Activated CD4-positive, alpha-beta T cell treated with anti-CD3 and anti-CD28 coated beads, Interleukin-10, Interleukin-2, amounts not matched to agents 100 ng/mL and 50 ng/mL, durations not matched to agents 16 hours and 8 hours (primary cell): Measurements from ENCODE around the gene GRHL3.

Source experiments
- DNase-seq: peaks from one replicate; pipeline ENCODE4 v3.0.0-alpha.2; 2020

GRHL3 gene

DNA sequence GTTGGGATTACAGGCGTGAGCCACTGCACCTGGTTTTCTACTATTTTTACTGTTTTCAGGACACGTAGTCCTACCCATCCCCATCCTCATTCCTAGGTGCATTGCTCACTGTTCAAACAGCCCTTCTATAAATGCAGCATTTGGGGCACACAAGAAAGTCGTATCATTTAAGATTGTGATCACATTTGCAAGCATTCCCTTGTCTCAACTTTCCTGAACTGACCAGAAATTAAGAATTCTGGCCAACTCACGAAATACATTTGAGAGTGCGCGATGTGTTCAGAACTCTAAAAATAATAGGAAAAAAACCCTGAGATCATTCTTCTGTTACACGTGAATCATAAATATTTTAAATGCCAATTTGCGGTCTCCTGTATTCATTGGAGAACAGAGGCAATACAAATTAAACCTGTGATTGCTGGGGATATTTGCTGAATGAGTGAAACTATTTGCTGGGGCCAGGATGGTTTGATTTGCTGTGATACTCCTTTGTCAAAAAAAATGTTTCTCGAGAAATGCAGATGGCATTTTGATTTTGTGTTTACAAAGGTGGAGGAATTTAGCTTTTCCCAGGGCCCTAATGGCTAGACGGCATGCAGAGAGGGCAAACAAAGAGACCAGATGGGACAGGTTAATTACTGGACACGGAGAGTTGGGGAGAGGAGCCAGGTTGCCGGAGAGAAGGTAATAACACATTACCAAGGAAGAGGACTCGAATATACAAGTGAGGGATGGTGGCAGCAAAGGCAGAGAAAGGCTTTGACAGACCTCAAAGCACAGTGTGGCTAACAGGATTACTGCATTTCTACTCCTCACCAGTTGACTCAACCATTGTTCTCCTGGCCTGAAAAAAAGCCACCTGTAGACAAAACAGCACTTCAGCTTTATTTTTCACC is 56.0 kb downstream of the GRHL3 start:
- DNase-seq = no peak

GRCh38 chr1:24379733-24380315 is 60.7 kb downstream of the GRHL3 start:
- DNase-seq = no peak

- no peak for DNase-seq
Observed at GRCh38 chr1:24380508-24380907, 61.4 kb downstream of the GRHL3 start.

DNA sequence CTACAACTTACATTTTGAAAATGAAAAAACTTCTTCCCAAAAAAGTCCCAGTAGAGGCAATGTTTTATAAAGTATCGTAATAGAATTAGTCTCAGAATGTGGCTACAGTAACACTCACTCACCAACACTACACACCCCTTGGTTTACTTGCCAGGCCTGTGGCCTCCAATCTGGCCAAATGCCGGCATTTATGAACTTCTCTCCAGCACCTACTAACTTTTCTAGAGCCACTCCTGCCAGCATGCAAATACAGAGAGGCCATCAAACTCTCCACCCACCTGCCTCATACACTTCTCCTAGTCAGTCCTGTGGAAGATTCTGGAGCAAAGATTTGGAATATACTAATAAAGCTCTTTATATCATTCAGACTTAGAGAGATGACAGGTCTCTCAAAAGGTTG is 62.1 kb downstream of the GRHL3 start:
- DNase-seq = no peak

DNA sequence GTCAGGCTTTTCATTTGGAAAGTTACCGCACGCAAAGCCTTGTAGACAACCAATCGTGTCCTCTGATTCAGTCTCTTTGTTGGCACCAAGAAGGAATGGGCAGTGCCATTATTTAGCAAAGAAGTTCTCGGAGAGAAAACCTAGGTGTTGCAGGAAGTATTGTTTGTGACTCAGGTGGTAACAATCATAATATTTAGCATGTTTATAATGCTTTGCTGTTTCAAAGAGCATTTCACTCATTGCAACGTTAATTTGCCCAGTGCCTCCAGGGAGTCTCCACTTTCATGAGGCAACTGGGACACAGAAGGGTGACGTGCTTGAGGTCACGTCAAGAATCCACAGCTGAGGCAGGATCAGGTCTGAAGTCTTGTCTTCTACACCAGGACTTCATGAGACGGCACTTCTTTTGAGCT is 63.0 kb downstream of the GRHL3 start:
- no peak for DNase-seq

- DNase-seq = no peak
Observed at GRCh38 chr1:24383381-24383940, 64.3 kb downstream of the GRHL3 start.

- DNase-seq = peak; percentile 80
Observed at GRCh38 chr1:24384251-24385090, 65.3 kb downstream of the GRHL3 start.

- peak; percentile 60 for DNase-seq
Observed at GRCh38 chr1:24385160-24385940, 66.2 kb downstream of the GRHL3 start.

DNA sequence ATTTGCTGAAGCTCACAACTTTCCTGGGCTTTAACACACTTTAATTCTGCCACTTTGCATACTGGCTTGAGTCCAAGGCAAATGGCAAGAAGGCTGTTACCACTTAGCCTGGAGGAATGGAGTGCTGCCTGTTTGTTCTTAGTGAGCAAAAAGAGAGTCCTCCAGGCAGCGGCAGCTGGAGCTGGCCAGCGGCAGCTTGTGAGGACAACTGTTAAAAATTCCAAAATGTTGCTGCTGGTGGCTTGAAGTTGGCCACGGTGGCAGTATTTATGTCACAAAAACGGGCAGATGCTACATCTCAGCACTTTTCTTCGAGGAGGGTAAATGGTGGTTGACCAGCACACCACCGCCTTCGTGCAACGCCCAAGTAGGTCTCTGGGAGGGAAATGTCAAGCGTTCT is 67.1 kb downstream of the GRHL3 start:
- DNase-seq = no peak

DNA sequence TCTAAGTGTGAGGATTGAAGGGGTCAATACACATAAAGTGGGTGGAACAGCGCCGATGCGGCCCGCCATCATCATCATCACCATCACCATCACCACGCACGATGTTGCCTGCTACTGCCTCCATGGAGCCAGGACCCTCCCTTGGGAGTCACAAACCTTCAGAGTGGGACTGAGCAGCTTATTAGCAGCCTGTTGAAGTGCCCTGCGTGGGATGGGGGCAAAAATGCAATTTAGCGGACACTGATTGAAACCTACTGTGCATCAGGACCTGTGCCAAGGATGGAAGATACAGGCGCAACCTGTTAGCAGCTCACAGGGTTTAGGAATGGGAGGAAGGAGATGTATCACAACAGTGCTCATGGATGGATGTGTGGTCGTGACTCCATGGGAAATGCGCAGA is 67.8 kb downstream of the GRHL3 start:
- no peak for DNase-seq

GRCh38 chr1:24387636-24388175 is 68.5 kb downstream of the GRHL3 start:
- no peak for DNase-seq

DNA sequence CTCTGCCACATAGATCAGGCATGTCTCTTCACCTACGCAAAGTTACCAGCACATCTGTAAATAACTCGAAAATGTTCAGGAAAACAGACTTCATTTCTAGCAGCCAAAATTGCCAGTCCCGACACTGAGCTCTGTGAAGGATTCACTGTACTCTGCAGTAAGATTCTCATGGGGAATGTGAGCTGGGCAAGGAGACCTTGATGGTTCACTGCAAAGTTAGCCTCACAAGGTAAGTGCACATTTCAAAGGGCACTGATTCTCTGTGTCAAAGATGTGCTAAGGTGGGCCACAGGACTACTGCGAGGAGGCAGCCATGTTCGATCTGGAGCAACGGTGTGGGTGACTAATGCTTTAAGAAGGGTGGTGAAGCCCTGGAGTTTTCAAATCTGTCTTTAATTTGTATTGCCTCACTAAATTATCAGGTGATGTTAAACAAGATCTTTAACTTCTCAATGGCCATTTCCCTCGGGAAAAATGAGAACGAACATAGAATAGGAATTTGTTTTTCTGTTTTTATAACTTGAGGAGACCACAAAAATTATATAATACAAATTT is 69.3 kb downstream of the GRHL3 start:
- no peak for DNase-seq

- no peak for DNase-seq
Observed at GRCh38 chr1:24389231-24389678, 70.1 kb downstream of the GRHL3 start.

- peak; percentile 87 for DNase-seq
Observed at GRCh38 chr1:24390924-24391782, 72.0 kb downstream of the GRHL3 start.

GRCh38 chr1:24391882-24392603 is 72.9 kb downstream of the GRHL3 start:
- peak; percentile 79 for DNase-seq

DNA sequence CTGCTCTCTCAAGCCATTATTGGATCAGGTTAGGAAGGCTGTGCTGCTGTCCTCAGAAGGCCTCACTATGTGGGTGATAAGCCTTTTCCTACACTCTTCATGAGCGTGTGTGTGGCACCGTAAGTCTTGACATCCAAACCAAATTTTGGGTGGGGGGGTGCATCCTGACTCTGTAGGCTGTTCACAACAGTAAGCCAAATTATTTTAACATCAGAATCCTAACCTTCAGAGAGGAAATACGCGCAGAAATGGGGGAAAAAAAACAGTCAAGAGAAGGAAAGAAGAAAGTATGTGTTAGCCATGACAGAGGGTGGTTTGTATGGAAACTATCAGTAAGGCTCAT is 73.4 kb downstream of the GRHL3 start:
- no peak for DNase-seq

DNA sequence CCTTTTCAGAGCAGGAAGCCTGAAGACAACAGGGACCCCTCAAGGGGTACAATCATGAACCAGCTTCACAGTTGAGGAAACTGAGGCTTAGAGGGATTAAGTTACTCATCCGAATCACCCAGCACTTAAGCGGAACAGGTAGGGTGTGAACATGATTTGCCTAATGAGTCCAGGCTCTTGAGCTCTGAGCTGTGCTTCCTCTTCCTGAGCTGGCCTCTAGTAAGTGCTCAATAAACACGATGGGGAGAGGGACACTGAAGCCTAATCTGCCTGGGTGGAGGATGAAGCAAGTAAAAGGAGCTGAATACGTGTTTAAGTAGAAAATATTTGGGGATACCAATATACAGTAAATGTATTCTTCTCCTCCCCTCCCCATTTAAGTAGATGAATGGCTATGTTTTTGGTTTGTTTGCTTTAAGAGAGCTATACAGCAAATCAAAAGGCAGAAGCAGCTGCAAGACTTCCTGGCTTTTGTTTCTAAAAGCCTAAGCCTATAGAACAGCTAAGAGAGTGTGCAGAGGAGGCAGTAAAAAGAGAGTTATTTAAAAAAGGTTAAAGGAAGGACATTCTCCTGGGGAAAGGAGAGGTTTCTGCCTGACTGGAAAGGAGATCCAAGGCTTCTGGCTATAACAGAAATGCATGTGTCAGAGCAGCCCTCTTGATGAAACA is 74.0 kb downstream of the GRHL3 start:
- DNase-seq = no peak

- DNase-seq = no peak
Observed at GRCh38 chr1:24393892-24394291, 74.7 kb downstream of the GRHL3 start.

DNA sequence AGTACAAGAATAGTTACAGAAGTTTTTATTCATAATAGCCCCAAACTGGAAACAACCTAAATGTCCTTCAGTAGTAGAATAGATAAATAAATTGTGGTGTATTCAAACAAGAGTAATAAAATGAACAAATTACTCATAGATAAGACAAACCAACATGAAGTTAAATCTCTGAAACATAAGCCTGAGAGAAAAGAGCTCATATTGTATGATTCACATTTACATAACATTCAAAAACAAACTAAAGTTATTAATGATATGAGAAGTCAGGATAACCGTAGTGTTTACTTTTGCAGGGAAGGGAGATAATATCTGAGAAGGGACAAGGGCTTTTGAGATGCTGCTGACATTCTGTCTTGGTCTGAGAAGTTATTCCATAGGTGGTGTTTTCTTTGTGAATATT is 80.9 kb downstream of the GRHL3 start:
- DNase-seq = no peak

DNA sequence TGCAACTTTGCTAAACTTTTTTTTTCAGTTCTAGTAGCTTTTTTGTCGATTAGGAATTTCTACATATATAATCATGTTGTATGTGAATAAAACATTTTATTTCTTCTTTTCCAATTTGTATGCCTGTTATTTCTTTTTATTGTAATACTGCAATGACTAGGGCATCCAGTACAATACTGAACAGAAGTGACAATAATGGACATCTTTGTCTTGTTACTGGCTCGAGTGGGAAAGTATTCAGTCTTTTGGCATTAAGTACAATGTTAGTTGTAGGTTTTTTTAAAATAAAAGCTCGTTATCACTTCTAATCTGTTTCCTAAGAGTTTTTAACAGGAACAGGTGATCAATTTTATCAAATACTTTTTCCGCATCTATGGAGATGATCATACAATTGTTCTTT is 84.6 kb downstream of the GRHL3 start:
- DNase-seq = no peak
